K562 (cell line): ENCODE data around the gene HINT3. TPM values are rescaled to one million over a fixed set of nuclear protein-coding genes. Genes with fewer than 3 reads are reported as not detected.
A peak's percentile ranks its signal among the peaks of the same experiment; 100 is the strongest.

Experiments
- CEBPB ChIP-seq: fragments of 450-650 bp; IDR thresholded peaks from 2 replicates; pipeline ENCODE4 v1.6.1; 2016; ENCODE audit warnings: missing genetic modification characterization, missing compliant biosample characterization
- GATA2 ChIP-seq: sonication (generic); formaldehyde crosslinking; IDR thresholded peaks from 2 replicates; pipeline ENCODE4 v1.4.0; 2020; ENCODE audit warnings: mild to moderate bottlenecking, missing genetic modification reagents
- GATAD2B ChIP-seq: fragments of 450-650 bp; IDR thresholded peaks from 2 replicates; pipeline ENCODE4 v1.6.1; 2017; ENCODE audit warnings: mild to moderate bottlenecking, borderline replicate concordance
- JUND ChIP-seq, 2 experiments: IDR thresholded peaks; 2 replicates in 1 of 2; 3 replicates in 1 of 2; pipeline ENCODE4 v1.6.1; 2011; ENCODE audit warnings: borderline replicate concordance in 2 of 2, low read depth in 2 of 2, low read length in 2 of 2, improper control_type of control experiment in 1 of 2, missing biosample characterization in 1 of 2, missing genetic modification characterization in 1 of 2, missing genetic modification reagents in 1 of 2
- MECOM ChIP-seq: fragments of 250-450 bp; sonication (Bioruptor Pico); IDR thresholded peaks from 2 replicates; pipeline ENCODE4 v1.8.0; 2022; ENCODE audit warnings: inconsistent platforms
- MTA1 ChIP-seq: fragments of 450-650 bp; IDR thresholded peaks from 2 replicates; pipeline ENCODE4 v1.6.1; 2017; ENCODE audit warnings: borderline replicate concordance
- MYC ChIP-seq, 2 experiments: fragments of 250-450 bp in 1 of 2; sonication (Bioruptor Pico) in 1 of 2; IDR thresholded peaks; 2 replicates each; pipeline versions ENCODE4 v1.5.1 to v1.6.1; 2012 to 2021; ENCODE audit warnings: low read depth in 2 of 2, borderline replicate concordance in 1 of 2, improper control_type of control experiment in 1 of 2, low read length in 1 of 2, mild to moderate bottlenecking in 1 of 2, moderate library complexity in 1 of 2
- RFX1 ChIP-seq: fragments of 450-650 bp; IDR thresholded peaks from 2 replicates; pipeline ENCODE4 v1.6.1; 2016; ENCODE audit warnings: mild to moderate bottlenecking, moderate library complexity
- TBL1XR1 ChIP-seq, 2 experiments: IDR thresholded peaks; 2 replicates each; pipeline ENCODE4 v1.6.1; 2012; ENCODE audit warnings: improper control_type of control experiment in 2 of 2, low read length in 2 of 2, mild to moderate bottlenecking in 1 of 2
- ZNF717 ChIP-seq: fragments of 250-450 bp; sonication (Bioruptor Pico); IDR thresholded peaks from 2 replicates; pipeline ENCODE4 v1.5.0; 2021
- ZNF766 ChIP-seq: fragments of 200-800 bp; sonication (Bioruptor generic); conservative IDR thresholded peaks from 2 replicates; pipeline ENCODE4 v1.6.1; 2016; ENCODE audit warnings: missing genetic modification characterization, missing compliant biosample characterization
- polyA plus RNA-seq, 8 experiments: library from polyadenylated mRNA; depleted of rRNA in 4 of 8; stranded (reverse) in 5 of 8; unstranded in 3 of 8; fragments of >200 nt; fragmentation: Nextera tagmentation in 2 of 8; fragmentation: Illumina TruSeq in 1 of 8; extraction: Ambion mirVana in 2 of 8; extraction: Trizol in 1 of 8; gene quantifications; 2 replicates each; pipeline versions ENCODE4 v1.2.1 to v1.2.3, GENCODE V29; 2011 to 2014; ENCODE audit warnings: inconsistent platforms in 1 of 8, missing spikeins in 1 of 8
- total RNA-seq, 7 experiments: library from RNA; depleted of rRNA in 6 of 7; stranded (reverse); fragments of >200 nt in 6 of 7; fragmentation: Illumina TruSeq in 2 of 7; extraction: Trizol in 2 of 7; gene quantifications; 2 replicates each; pipeline versions ENCODE4 v1.2.1 to v1.2.3, GENCODE V29; 2011 to 2021; ENCODE audit warnings: low replicate concordance in 1 of 7
- TF ChIP-seq, protein P1 (sequence below): fragments of 450-650 bp; IDR thresholded peaks from 2 replicates; pipeline ENCODE4 v1.6.1; 2017; ENCODE audit warnings: antibody characterized with exemption, mild to moderate bottlenecking
- TF ChIP-seq, protein P2 (sequence below): sonication (generic); IDR thresholded peaks from 2 replicates; pipeline ENCODE4 v1.6.1; 2016
- TF ChIP-seq, protein P3 (sequence below), 2 experiments: IDR thresholded peaks in 1 of 2; conservative IDR thresholded peaks in 1 of 2; 2 replicates each; pipeline ENCODE4 v1.6.1; 2016; ENCODE audit warnings: low read depth in 2 of 2, mild to moderate bottlenecking in 1 of 2, missing compliant biosample characterization in 1 of 2, missing genetic modification characterization in 1 of 2, moderate library complexity in 1 of 2
- TF ChIP-seq, protein P4 (sequence below): sonication (generic); formaldehyde crosslinking; IDR thresholded peaks from 2 replicates; pipeline ENCODE4 v1.8.1; 2023; ENCODE audit warnings: mild to moderate bottlenecking, missing genetic modification reagents

The HINT3 gene
- total and polyA plus RNA-seq, 9 of the 15 experiments (the other 6 are each of a cell fraction or from before 2014, with no cell fraction given), result 1.4 to 16.6 (median 10.8) TPM

DNA sequence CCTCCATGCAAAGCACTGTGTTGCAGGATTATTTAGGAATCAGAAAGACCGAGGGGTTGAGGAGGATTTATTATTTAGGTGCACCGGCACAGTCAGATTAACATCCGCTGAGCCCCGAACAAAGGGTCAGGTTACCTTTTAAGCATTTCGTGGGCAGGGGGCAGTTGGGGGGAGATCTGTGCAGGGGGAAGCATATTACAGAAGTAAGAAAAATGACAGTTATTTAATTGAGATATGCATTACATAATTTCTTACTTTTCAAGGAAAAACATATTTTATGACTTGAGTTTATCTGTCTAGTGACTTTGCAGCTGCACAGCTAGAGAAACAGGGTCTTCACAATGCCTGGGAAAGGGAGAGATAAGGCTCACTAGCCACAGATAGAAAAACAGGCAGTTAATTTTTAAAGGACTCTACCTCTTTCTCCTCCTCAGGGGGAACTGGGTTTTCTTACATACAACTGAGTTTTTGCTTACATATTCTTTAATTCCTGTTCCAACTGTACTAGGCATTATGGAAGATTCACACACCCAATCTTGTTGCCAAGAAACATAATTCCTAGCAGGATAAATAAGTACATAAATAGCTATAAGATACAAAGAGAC lies 1.7 kb upstream of the HINT3 start (continued):
- TF ChIP-seq, protein P1, sequence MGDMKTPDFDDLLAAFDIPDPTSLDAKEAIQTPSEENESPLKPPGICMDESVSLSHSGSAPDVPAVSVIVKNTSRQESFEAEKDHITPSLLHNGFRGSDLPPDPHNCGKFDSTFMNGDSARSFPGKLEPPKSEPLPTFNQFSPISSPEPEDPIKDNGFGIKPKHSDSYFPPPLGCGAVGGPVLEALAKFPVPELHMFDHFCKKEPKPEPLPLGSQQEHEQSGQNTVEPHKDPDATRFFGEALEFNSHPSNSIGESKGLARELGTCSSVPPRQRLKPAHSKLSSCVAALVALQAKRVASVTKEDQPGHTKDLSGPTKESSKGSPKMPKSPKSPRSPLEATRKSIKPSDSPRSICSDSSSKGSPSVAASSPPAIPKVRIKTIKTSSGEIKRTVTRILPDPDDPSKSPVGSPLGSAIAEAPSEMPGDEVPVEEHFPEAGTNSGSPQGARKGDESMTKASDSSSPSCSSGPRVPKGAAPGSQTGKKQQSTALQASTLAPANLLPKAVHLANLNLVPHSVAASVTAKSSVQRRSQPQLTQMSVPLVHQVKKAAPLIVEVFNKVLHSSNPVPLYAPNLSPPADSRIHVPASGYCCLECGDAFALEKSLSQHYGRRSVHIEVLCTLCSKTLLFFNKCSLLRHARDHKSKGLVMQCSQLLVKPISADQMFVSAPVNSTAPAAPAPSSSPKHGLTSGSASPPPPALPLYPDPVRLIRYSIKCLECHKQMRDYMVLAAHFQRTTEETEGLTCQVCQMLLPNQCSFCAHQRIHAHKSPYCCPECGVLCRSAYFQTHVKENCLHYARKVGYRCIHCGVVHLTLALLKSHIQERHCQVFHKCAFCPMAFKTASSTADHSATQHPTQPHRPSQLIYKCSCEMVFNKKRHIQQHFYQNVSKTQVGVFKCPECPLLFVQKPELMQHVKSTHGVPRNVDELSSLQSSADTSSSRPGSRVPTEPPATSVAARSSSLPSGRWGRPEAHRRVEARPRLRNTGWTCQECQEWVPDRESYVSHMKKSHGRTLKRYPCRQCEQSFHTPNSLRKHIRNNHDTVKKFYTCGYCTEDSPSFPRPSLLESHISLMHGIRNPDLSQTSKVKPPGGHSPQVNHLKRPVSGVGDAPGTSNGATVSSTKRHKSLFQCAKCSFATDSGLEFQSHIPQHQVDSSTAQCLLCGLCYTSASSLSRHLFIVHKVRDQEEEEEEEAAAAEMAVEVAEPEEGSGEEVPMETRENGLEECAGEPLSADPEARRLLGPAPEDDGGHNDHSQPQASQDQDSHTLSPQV, result peak; percentile 48; the same call in 1 of the 2 replicates
- 0 out of 4 replicates have a peak, but pooled peaks of 1 of the 2 experiments have one; percentile 30 for TF ChIP-seq TBL1XR1 (IDR thresholded peaks at IDR 0.05; ENCODE audit: low read length in 2 of 2)
- no peak for TF ChIP-seq ZNF717
- TF ChIP-seq, protein P2, sequence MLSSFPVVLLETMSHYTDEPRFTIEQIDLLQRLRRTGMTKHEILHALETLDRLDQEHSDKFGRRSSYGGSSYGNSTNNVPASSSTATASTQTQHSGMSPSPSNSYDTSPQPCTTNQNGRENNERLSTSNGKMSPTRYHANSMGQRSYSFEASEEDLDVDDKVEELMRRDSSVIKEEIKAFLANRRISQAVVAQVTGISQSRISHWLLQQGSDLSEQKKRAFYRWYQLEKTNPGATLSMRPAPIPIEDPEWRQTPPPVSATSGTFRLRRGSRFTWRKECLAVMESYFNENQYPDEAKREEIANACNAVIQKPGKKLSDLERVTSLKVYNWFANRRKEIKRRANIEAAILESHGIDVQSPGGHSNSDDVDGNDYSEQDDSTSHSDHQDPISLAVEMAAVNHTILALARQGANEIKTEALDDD, result peak; percentile 61
- TF ChIP-seq GATAD2B, result no peak
- peak; percentile 40; the same call in 1 of the 2 replicates for TF ChIP-seq GATA2 (CRISPR knock-in tag)
- 0 out of 2 replicates have a peak, but pooled peaks have one; percentile 31 for TF ChIP-seq MTA1
- 0 out of 2 replicates have a peak, but pooled peaks have one; percentile 33 for TF ChIP-seq MYC (IDR thresholded peaks at IDR 0.05; ENCODE audit: low read depth, low read length)
- TF ChIP-seq MYC (CRISPR knock-in tag; IDR thresholded peaks at IDR 0.05; ENCODE audit: borderline replicate concordance, low read depth), result no peak
- TF ChIP-seq JUND (IDR thresholded peaks at IDR 0.05; ENCODE audit: borderline replicate concordance, low read depth, low read length), result no peak
- no peak; the same call in 2 of the 3 replicates for TF ChIP-seq JUND (tag; IDR thresholded peaks at IDR 0.05; ENCODE audit: borderline replicate concordance, low read depth, low read length)
- peak; percentile 42; the same call in 1 of the 2 replicates for TF ChIP-seq ZNF766 (CRISPR knock-in tag)
- TF ChIP-seq, protein P3, sequence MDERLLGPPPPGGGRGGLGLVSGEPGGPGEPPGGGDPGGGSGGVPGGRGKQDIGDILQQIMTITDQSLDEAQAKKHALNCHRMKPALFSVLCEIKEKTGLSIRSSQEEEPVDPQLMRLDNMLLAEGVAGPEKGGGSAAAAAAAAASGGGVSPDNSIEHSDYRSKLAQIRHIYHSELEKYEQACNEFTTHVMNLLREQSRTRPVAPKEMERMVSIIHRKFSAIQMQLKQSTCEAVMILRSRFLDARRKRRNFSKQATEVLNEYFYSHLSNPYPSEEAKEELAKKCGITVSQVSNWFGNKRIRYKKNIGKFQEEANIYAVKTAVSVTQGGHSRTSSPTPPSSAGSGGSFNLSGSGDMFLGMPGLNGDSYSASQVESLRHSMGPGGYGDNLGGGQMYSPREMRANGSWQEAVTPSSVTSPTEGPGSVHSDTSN (CRISPR knock-in tag; IDR thresholded peaks at IDR 0.05; ENCODE audit: low read depth), result no peak
- TF ChIP-seq, protein P3 (tag; conservative IDR thresholded peaks at IDR 0.05; ENCODE audit: low read depth), result 0 out of 2 replicates have a peak, but pooled peaks have one; percentile 39
- TF ChIP-seq, protein P4, sequence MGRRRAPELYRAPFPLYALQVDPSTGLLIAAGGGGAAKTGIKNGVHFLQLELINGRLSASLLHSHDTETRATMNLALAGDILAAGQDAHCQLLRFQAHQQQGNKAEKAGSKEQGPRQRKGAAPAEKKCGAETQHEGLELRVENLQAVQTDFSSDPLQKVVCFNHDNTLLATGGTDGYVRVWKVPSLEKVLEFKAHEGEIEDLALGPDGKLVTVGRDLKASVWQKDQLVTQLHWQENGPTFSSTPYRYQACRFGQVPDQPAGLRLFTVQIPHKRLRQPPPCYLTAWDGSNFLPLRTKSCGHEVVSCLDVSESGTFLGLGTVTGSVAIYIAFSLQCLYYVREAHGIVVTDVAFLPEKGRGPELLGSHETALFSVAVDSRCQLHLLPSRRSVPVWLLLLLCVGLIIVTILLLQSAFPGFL, result no peak
- TF ChIP-seq MECOM (CRISPR knock-in tag), result peak; percentile 48; the same call in 1 of the 2 replicates
- TF ChIP-seq CEBPB (tag), result 0 out of 2 replicates have a peak, but pooled peaks have one; percentile 27
- TF ChIP-seq RFX1, result 0 out of 2 replicates have a peak, but pooled peaks have one; percentile 7
